ENCODE results near the gene DHRS7B. TPM values are rescaled to one million over a fixed set of nuclear protein-coding genes. Genes with fewer than 3 reads are reported as not detected.
A peak's percentile ranks its signal among the peaks of the same experiment; 100 is the strongest.

DHRS7B gene
- total RNA-seq, 2 experiments from 2014 or later = 12.8 to 15.0 TPM

GRCh38 chr17:21161498-21162393, 35.0 kb downstream of the DHRS7B start:
- intact Hi-C loops (cut with DNase I, micrococcal nuclease) = no loop called here
- no peak for DNase-seq
- Mint-ChIP-seq H3K4me3 (no peak overlapping the region), H3K4me1 (peaks cover 25% of the 10 kb centered on the region), H3K27me3 (no peaks in the 10 kb centered on the region), H3K27ac (no peak overlapping the region), H3K36me3 (ENCODE audit: low read depth) (no peaks in the 10 kb centered on the region), H3K9me3 (ENCODE audit: low read depth) (no peaks in the 10 kb centered on the region)
- ChIA-PET POLR2A (no interaction called here), CTCF (no interaction called here)
- ATAC-seq = no peak

- Mint-ChIP-seq H3K27me3 (no peaks in the 10 kb centered on the region), H3K27ac (no peak overlapping the region), H3K9me3 (ENCODE audit: low read depth) (no peaks in the 10 kb centered on the region), H3K36me3 (ENCODE audit: low read depth) (no peaks in the 10 kb centered on the region), H3K4me1 (peaks cover 24% of the 10 kb centered on the region), H3K4me3 (no peak overlapping the region)
- intact Hi-C loops (cut with DNase I, micrococcal nuclease) = no loop called here
- DNase-seq (no peak), ATAC-seq (no peak)
- ChIA-PET POLR2A (no interaction called here), CTCF (no interaction called here)
Observed at GRCh38 chr17:21162394-21162775, 35.6 kb downstream of the DHRS7B start.

- CTCF ChIA-PET = interaction anchor here (0.7 kb wide), 1 partner anchor 517 kb away, joined by 4 read pairs; no protein-coding TSS in a partner anchor
- no peak for ATAC-seq
- no peaks in the 10 kb centered on the region for H3K36me3 Mint-ChIP-seq (ENCODE audit: low read depth)
Observed at GRCh38 chr17:21163101-21163500, 36.3 kb downstream of the DHRS7B start.

GRCh38 chr17:21164216-21164615, 37.5 kb downstream of the DHRS7B start:
- H3K4me1 Mint-ChIP-seq = peaks cover 10% of the 10 kb centered on the region
- no peaks in the 10 kb centered on the region for H3K9me3 Mint-ChIP-seq (ENCODE audit: low read depth)
- no peaks in the 10 kb centered on the region for H3K36me3 Mint-ChIP-seq (ENCODE audit: low read depth)
- H3K27me3 Mint-ChIP-seq = no peaks in the 10 kb centered on the region
- no peak overlapping the region for H3K4me3 Mint-ChIP-seq
- ChIA-PET POLR2A (no interaction called here), CTCF (no interaction called here)
- intact Hi-C loops (cut with DNase I, micrococcal nuclease) = no loop called here
- no peak for ATAC-seq
- no peak overlapping the region for H3K27ac Mint-ChIP-seq
- no peak for DNase-seq

More at GRCh38 chr17:21163101-21163500, 36.3 kb downstream of the DHRS7B start:
- Mint-ChIP-seq H3K4me1 (peaks cover 19% of the 10 kb centered on the region), H3K27me3 (no peaks in the 10 kb centered on the region), H3K4me3 (no peak overlapping the region), H3K9me3 (ENCODE audit: low read depth) (no peaks in the 10 kb centered on the region), H3K27ac (no peak overlapping the region)
- POLR2A ChIA-PET = no interaction called here
- intact Hi-C loops (cut with DNase I, micrococcal nuclease) = no loop called here
- no peak for DNase-seq

- H3K36me3 Mint-ChIP-seq (ENCODE audit: low read depth) = no peaks in the 10 kb centered on the region
- intact Hi-C loops (cut with DNase I, micrococcal nuclease) = loop anchor here in 1 of 2 experiments (5.0 kb wide), 1 partner anchor 48 kb away; the partner anchor contains the start of gene TMEM11
- no peak overlapping the region for H3K27ac Mint-ChIP-seq
- no peaks in the 10 kb centered on the region for H3K27me3 Mint-ChIP-seq
- H3K9me3 Mint-ChIP-seq (ENCODE audit: low read depth) = no peaks in the 10 kb centered on the region
- POLR2A ChIA-PET = no interaction called here
- CTCF ChIA-PET = no interaction called here
- no peak for ATAC-seq
- no peak overlapping the region for H3K4me3 Mint-ChIP-seq
- H3K4me1 Mint-ChIP-seq = peaks cover 10% of the 10 kb centered on the region
- DNase-seq = no peak
Observed at GRCh38 chr17:21164620-21165019, 37.9 kb downstream of the DHRS7B start.

- CTCF ChIA-PET = no interaction called here
- no peaks in the 10 kb centered on the region for H3K36me3 Mint-ChIP-seq (ENCODE audit: low read depth)
- peaks cover 16% of the 10 kb centered on the region for H3K4me1 Mint-ChIP-seq
- no peak overlapping the region for H3K27ac Mint-ChIP-seq
- ATAC-seq = no peak
- H3K27me3 Mint-ChIP-seq = no peaks in the 10 kb centered on the region
- intact Hi-C loops (cut with DNase I, micrococcal nuclease) = loop anchor here in 1 of 2 experiments (5.0 kb wide), 1 partner anchor 46 kb away; the partner anchor contains the start of gene TMEM11
- DNase-seq = no peak
- no peak overlapping the region for H3K4me3 Mint-ChIP-seq
- no peaks in the 10 kb centered on the region for H3K9me3 Mint-ChIP-seq (ENCODE audit: low read depth)
- POLR2A ChIA-PET = no interaction called here
Observed at GRCh38 chr17:21165922-21166594, 39.3 kb downstream of the DHRS7B start.

- Mint-ChIP-seq H3K27me3 (no peaks in the 10 kb centered on the region), H3K36me3 (ENCODE audit: low read depth) (peaks cover 1% of the 10 kb centered on the region), H3K27ac (no peak overlapping the region), H3K4me1 (peaks cover 23% of the 10 kb centered on the region), H3K4me3 (no peak overlapping the region), H3K9me3 (ENCODE audit: low read depth) (no peaks in the 10 kb centered on the region)
- ATAC-seq (no peak), DNase-seq (no peak)
- ChIA-PET POLR2A (no interaction called here), CTCF (no interaction called here)
- intact Hi-C loops (cut with DNase I, micrococcal nuclease) = loop anchor here in 1 of 2 experiments (5.0 kb wide), 1 partner anchor 46 kb away; the partner anchor contains the start of gene TMEM11
Observed at GRCh38 chr17:21166595-21167210, 39.9 kb downstream of the DHRS7B start.

- DNase-seq = no peak
- CTCF ChIA-PET = no interaction called here
- Mint-ChIP-seq H3K9me3 (ENCODE audit: low read depth) (no peaks in the 10 kb centered on the region), H3K4me1 (peaks cover 27% of the 10 kb centered on the region), H3K4me3 (no peak overlapping the region), H3K27me3 (no peaks in the 10 kb centered on the region), H3K36me3 (ENCODE audit: low read depth) (peaks cover 5% of the 10 kb centered on the region), H3K27ac (peak overlapping the region; percentile 15)
- ATAC-seq = no peak
- intact Hi-C loops (cut with DNase I, micrococcal nuclease) = loop anchor here in 1 of 2 experiments (5.0 kb wide), 1 partner anchor 45 kb away; the partner anchor contains the start of gene TMEM11
- POLR2A ChIA-PET = no interaction called here
Observed at GRCh38 chr17:21167303-21167702, 40.5 kb downstream of the DHRS7B start.

GRCh38 chr17:21168555-21168865, 41.7 kb downstream of the DHRS7B start:
- H3K9me3 Mint-ChIP-seq (ENCODE audit: low read depth) = no peaks in the 10 kb centered on the region
- no peak for DNase-seq

GRCh38 chr17:21169496-21169895, 42.7 kb downstream of the DHRS7B start:
- no peak overlapping the region for H3K27ac Mint-ChIP-seq
- no peak for DNase-seq
- intact Hi-C loops (cut with DNase I, micrococcal nuclease) = loop anchor here in 1 of 2 experiments (5.0 kb wide), 1 partner anchor 43 kb away; the partner anchor contains the start of gene TMEM11
- ChIA-PET CTCF (interaction anchor here (0.7 kb wide), 1 partner anchor 38 kb away, joined by 5 read pairs; no protein-coding TSS in a partner anchor), POLR2A (no interaction called here)
- no peak overlapping the region for H3K4me3 Mint-ChIP-seq
- H3K9me3 Mint-ChIP-seq (ENCODE audit: low read depth) = no peaks in the 10 kb centered on the region
- ATAC-seq = no peak
- peaks cover 25% of the 10 kb centered on the region for H3K4me1 Mint-ChIP-seq
- no peaks in the 10 kb centered on the region for H3K27me3 Mint-ChIP-seq
- H3K36me3 Mint-ChIP-seq (ENCODE audit: low read depth) = peaks cover 14% of the 10 kb centered on the region

More at GRCh38 chr17:21168555-21168865, 41.7 kb downstream of the DHRS7B start:
- no peak for ATAC-seq
- Mint-ChIP-seq H3K4me3 (no peak overlapping the region), H3K27ac (no peak overlapping the region), H3K27me3 (no peaks in the 10 kb centered on the region), H3K36me3 (ENCODE audit: low read depth) (peaks cover 9% of the 10 kb centered on the region), H3K4me1 (peaks cover 25% of the 10 kb centered on the region)
- POLR2A ChIA-PET = no interaction called here
- CTCF ChIA-PET = interaction anchor here (0.9 kb wide), 1 partner anchor 47 kb away, joined by 5 read pairs; no protein-coding TSS in a partner anchor
- intact Hi-C loops (cut with DNase I, micrococcal nuclease) = loop anchor here in 1 of 2 experiments (5.0 kb wide), 1 partner anchor 44 kb away; the partner anchor contains the start of gene TMEM11

- H3K4me3 Mint-ChIP-seq = no peak overlapping the region
- DNase-seq = no peak
- no peaks in the 10 kb centered on the region for H3K9me3 Mint-ChIP-seq (ENCODE audit: low read depth)
- no peaks in the 10 kb centered on the region for H3K27me3 Mint-ChIP-seq
- H3K4me1 Mint-ChIP-seq = peaks cover 25% of the 10 kb centered on the region
- H3K27ac Mint-ChIP-seq = peak overlapping the region; percentile 8
- no peak for ATAC-seq
- ChIA-PET POLR2A (interaction anchor here (0.5 kb wide), 1 partner anchor 369 kb away, joined by 4 read pairs; no protein-coding TSS in a partner anchor), CTCF (interaction anchor here (0.7 kb wide), 1 partner anchor 363 kb away, joined by 3 read pairs; no protein-coding TSS in a partner anchor)
- H3K36me3 Mint-ChIP-seq (ENCODE audit: low read depth) = peaks cover 15% of the 10 kb centered on the region
- intact Hi-C loops (cut with DNase I, micrococcal nuclease) = no loop called here
Observed at GRCh38 chr17:21170809-21171208, 44.0 kb downstream of the DHRS7B start.
